Heart left ventricle (tissue), 13 donors: ENCODE data around the gene SKIC8.

Experiments used
- POLR2A ChIP-seq, 2 donors: fragments of 450-650 bp; IDR thresholded peaks; one replicate each; pipeline ENCODE4 v1.6.1; 2017; ENCODE audit warnings: antibody characterized with exemption in 2 of 2, mild to moderate bottlenecking in 2 of 2, moderate library complexity in 2 of 2
- TF ChIP-seq, protein P1 (sequence below), 12 donors: fragments of 200-600 bp; sonication (generic) in 4 of 12; IDR thresholded peaks; one replicate each; pipeline versions ENCODE4 v1.5.0 to v1.8.0; 2018 to 2022; ENCODE audit warnings: antibody characterized with exemption in 12 of 12, mild to moderate bottlenecking in 5 of 12
- donor health status: ischemic (EF 13 %, LVEDD 7.1; RV severe dilation, severe dysfunction).
- donor health status: DM: no; HTN: yes; CAD: no.
- donor health status: DM: no; HTN: no; CAD: no.
- donor health status: ischemic (EF 25% LVEDD 6.9; RV normal size, moderate dysfunction).
- donor health status: ischemic (EF 25% LVEDD 5.7; RV mildly dilated, moderate dysfunction).
- donor health status: ischemic (EF 35%, LVEDD 5.7; RV mildly dilated, moderate dysfunction).
- donor health status: nonischemic (EF 11% LVEDD 7.7; RV severe dilation, severe dysfunction).
- donor health status: DM: yes; HTN: yes; CAD: no.
- donor health status: PGD.
- donor health status: ischemic (EF 29% LVEDD 5.4; RV normal size, mild dysfunction).
- donor health status: nonischemic (EF 23%, LVEDD 6.1; RV moderate dilation, normal function).

DNA sequence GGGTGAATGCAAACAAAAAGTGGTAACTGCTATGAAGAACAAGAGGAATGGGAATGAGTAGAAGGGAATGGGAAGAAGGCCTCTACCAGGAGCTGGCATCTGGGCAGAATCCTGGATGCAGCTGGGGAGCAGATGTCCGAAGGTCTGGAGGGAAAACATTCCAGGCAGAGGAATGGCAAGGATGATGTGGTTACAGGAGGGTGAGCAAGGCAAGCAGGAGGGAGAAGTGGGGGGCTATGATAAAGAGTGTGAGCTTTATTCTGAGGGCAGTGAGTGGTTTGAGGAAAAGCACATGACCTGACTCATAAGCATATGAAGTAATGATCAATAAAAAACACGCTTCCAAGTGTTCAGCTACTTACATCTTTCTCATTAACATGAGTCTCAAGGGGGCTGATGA, 17.1 kb downstream of the SKIC8 start:
- TF ChIP-seq POLR2A (IDR thresholded peaks at IDR 0.05) = no peak
- TF ChIP-seq, protein P1, sequence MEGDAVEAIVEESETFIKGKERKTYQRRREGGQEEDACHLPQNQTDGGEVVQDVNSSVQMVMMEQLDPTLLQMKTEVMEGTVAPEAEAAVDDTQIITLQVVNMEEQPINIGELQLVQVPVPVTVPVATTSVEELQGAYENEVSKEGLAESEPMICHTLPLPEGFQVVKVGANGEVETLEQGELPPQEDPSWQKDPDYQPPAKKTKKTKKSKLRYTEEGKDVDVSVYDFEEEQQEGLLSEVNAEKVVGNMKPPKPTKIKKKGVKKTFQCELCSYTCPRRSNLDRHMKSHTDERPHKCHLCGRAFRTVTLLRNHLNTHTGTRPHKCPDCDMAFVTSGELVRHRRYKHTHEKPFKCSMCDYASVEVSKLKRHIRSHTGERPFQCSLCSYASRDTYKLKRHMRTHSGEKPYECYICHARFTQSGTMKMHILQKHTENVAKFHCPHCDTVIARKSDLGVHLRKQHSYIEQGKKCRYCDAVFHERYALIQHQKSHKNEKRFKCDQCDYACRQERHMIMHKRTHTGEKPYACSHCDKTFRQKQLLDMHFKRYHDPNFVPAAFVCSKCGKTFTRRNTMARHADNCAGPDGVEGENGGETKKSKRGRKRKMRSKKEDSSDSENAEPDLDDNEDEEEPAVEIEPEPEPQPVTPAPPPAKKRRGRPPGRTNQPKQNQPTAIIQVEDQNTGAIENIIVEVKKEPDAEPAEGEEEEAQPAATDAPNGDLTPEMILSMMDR (IDR thresholded peaks at IDR 0.05) = no peak
